ENCODE data around the gene EML4. TPM values are rescaled to one million over a fixed set of nuclear protein-coding genes. Genes with fewer than 3 reads are reported as not detected.
"Not testable (repeated sequence)": the region's sequence is repeated elsewhere in the genome, so short reads cannot be mapped to it uniquely, and the experiment has no call there.

Gene EML4
- total RNA-seq, 4 donors from 2014 or later, result 20.8 to 29.8 (median 25.3) TPM

DNA sequence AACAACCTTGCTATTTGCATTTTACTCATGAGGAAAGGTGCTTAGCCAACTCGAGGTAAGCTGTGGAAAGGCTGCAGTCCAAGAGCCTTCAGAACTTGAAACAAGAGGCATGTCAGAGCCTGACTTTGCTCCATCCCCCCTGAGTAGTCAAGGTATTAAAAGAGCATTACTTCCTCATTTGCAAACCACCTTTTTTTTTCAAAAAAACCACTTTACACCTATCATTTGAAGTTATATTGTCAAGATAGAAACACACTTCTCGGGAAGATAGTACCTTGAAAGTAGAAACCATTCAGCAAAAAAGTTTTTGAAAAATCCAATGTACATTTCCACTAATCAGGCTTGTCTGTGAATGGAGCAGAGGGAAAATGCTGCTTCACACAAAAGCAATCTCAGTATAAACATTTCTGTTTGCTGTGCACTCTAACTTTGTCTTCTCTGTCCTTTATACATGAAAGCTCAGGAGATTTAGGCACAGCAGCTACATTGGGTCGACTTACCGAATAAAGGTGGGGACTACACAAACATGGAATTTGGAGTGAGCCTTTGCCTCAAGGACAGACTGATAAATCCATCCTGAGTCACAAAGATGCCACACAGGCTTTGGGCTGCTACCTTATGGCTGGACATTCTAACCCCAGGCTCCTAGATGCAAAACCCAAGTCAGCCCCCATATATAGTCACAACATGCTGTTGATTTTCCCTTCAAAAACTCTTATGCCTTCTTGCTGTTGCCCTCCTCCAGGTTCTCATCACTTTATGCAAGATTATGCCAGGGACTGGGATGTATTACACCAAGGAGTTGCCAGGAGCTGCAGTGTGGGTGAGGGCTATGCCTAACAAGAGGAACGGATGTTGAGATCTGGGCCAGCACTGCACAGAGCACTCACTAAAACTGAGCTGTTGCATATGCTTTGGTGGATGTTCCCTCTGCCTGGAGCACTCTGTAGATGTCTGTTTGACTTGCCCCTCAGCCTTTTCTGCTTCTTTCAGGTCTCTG, 41.4 kb upstream of the EML4 start:
- no peaks in the 10 kb centered on the region for H3K36me3 ChIP-seq
- H3K4me3 ChIP-seq, result no peak overlapping the region
- H3K9me3 ChIP-seq, result no peaks in the 10 kb centered on the region
- TF ChIP-seq, protein P1, sequence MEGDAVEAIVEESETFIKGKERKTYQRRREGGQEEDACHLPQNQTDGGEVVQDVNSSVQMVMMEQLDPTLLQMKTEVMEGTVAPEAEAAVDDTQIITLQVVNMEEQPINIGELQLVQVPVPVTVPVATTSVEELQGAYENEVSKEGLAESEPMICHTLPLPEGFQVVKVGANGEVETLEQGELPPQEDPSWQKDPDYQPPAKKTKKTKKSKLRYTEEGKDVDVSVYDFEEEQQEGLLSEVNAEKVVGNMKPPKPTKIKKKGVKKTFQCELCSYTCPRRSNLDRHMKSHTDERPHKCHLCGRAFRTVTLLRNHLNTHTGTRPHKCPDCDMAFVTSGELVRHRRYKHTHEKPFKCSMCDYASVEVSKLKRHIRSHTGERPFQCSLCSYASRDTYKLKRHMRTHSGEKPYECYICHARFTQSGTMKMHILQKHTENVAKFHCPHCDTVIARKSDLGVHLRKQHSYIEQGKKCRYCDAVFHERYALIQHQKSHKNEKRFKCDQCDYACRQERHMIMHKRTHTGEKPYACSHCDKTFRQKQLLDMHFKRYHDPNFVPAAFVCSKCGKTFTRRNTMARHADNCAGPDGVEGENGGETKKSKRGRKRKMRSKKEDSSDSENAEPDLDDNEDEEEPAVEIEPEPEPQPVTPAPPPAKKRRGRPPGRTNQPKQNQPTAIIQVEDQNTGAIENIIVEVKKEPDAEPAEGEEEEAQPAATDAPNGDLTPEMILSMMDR (IDR thresholded peaks at IDR 0.05), result no peak
- no peak for TF ChIP-seq POLR2A (IDR thresholded peaks at IDR 0.05)
- H3K27ac ChIP-seq, result peak overlapping the region in 2 of 4 donors; percentile 40 to 52
- peaks cover 0 to 39% (median 21%) of the 10 kb centered on the region in 4 donors for H3K4me1 ChIP-seq
- no peaks in the 10 kb centered on the region for H3K27me3 ChIP-seq
- no peak for DNase-seq (ENCODE audit: low spot score in 2 of 2)
- WGBS, 2 donors, result 73 to 84% methylated on average over 5 of the region's 5 CpGs

DNA sequence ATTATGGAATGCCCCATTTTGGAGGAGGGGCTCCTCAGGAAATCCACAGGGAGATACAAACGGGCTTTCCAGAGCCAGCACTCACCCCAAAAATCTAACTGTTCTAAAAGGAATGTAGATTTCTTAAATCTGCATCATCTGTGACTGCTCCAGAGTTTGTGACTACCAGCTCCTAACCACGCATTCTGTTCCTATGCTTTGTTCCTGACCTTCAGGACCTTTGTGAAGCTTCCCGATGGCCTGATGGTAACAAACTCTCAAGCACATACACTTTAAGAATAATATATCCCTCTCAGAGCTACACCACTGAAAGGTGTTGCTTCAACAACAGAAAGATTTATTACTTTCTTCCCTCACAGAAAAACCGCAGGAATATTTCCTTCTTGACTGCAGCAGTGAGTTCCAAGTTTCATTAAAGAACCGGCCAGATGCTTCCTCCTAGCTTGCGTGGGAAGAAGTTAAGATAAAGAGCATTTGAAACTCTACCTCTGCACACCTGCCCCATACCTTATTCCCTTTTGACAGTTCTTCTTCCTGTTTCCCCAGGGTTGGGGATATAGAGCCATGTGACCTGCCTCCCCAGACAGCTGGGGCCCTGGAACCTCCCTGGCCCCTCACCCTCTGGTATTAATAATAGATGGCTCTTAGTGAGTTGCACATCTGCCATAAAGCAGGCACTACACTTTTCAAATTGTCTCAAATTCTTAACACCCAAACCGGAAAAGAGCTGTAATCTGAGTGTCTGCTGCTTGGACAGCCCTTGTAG, 40.2 kb upstream of the EML4 start:
- Histone ChIP-seq H3K4me1 (peaks cover 0 to 51% (median 22%) of the 10 kb centered on the region in 4 donors), H3K4me3 (no peak overlapping the region)
- TF ChIP-seq, protein P1 (IDR thresholded peaks at IDR 0.05), result no peak
- peak in 1 of 2 donors; percentile 41 for TF ChIP-seq EP300 (IDR thresholded peaks at IDR 0.05)

DNA sequence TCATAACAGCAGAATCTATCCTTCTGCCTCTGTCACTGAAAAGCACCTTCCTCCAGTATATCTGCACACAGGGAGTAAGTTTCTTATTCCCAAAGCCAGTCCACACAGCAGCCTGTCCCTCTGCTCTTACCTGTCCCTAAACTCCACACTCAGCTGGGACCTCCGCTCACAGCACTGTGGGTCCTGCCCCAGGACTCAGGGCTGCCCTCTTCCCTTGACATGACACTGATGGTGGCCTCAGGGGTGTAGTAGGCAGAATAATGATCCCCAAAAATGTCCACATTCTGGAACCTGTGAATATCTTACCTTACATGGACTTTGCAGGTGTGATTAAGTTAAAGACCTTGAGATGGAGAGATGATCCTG, 39.7 kb upstream of the EML4 start:
- 93 to 100% methylated on average over 1 of the region's 1 CpG for WGBS, 2 donors
- Histone ChIP-seq H3K36me3 (no peaks in the 10 kb centered on the region), H3K4me1 (peaks cover 0 to 51% (median 22%) of the 10 kb centered on the region in 4 donors), H3K27ac (peak overlapping the region in 1 of 4 donors; percentile 52), H3K9me3 (no peaks in the 10 kb centered on the region), H3K4me3 (no peak overlapping the region), H3K27me3 (no peaks in the 10 kb centered on the region)
- TF ChIP-seq EP300 (IDR thresholded peaks at IDR 0.05) (no peak), POLR2A (IDR thresholded peaks at IDR 0.05) (no peak)
- TF ChIP-seq, protein P1 (IDR thresholded peaks at IDR 0.05), result no peak
- DNase-seq (ENCODE audit: low spot score in 2 of 2), result no peak

More for the DNA sequence above, 40.2 kb upstream of the EML4 start:
- Histone ChIP-seq H3K36me3 (no peaks in the 10 kb centered on the region), H3K9me3 (no peaks in the 10 kb centered on the region), H3K27ac (peak overlapping the region in 2 of 4 donors; percentile 40 to 52), H3K27me3 (no peaks in the 10 kb centered on the region)
- no peak for DNase-seq (ENCODE audit: low spot score in 2 of 2)
- 48 to 50% methylated on average over 7 of the region's 7 CpGs for WGBS, 2 donors

DNA sequence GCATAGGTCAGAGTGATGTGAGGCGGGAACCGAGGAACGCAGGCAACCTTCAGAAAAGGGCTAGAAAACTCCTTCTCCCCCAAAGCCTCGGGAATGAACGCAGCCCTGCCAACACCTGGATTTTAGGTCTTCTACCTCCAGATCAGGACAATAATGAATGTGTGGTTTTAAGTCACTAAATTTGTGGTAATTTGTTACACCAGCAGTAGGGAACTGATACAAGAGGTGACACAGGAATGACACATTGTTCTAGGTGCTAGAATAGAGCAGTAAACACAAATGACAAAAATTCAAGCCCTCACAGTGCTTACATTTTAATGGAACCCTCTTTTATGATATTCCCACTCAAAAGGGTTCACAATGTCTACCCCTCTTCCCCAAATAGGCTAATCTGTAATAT, 39.2 kb upstream of the EML4 start:
- H3K4me1 ChIP-seq, result peaks cover 0 to 51% (median 22%) of the 10 kb centered on the region in 4 donors
- no peaks in the 10 kb centered on the region for H3K36me3 ChIP-seq
- 93 to 95% methylated on average over 5 of the region's 5 CpGs for WGBS, 2 donors

DNA sequence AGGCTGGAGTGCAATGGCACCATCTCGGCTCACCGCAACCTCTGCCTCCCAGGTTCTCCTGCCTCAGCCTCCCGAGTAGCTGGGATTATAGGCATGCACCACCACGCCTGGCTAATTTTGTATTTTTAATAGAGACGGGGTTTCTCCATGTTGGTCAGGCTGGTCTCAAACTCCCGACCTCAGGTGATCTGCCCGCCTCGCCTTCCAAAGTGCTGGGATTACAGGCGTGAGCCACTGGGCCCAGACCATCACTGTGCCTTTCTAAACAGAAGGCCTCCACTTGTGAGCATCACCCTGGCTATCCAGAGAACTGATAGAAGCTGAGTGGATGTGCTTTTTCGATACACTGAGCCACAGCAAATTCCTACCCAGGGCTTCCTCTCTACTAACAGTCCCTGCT, 38.3 kb upstream of the EML4 start:
- not testable (repeated sequence) for DNase-seq (ENCODE audit: low spot score in 2 of 2); H3K36me3 ChIP-seq; H3K27ac ChIP-seq; H3K27me3 ChIP-seq; H3K9me3 ChIP-seq; H3K4me3 ChIP-seq
- H3K4me1 ChIP-seq, result peaks cover 0 to 53% (median 21%) of the 10 kb centered on the region in 4 donors
- WGBS, 2 donors, result 95 to 96% methylated on average over 10 of the region's 10 CpGs

More for the DNA sequence above, 39.2 kb upstream of the EML4 start:
- Histone ChIP-seq H3K4me3 (no peak overlapping the region), H3K27me3 (no peaks in the 10 kb centered on the region), H3K27ac (no peak overlapping the region), H3K9me3 (no peaks in the 10 kb centered on the region)
- TF ChIP-seq POLR2A (IDR thresholded peaks at IDR 0.05) (no peak), EP300 (IDR thresholded peaks at IDR 0.05) (no peak)
- TF ChIP-seq, protein P1 (IDR thresholded peaks at IDR 0.05), result no peak
- no peak for DNase-seq (ENCODE audit: low spot score in 2 of 2)

Measured in tibial nerve (tissue), 4 donors.